Endothelial cell (in vitro differentiated cells): ENCODE measurements around the gene CTNNA3. TPM values are rescaled to one million over a fixed set of nuclear protein-coding genes. Genes with fewer than 3 reads are reported as not detected.

ENCODE experiments used
- DNase-seq: peaks from one replicate; pipeline ENCODE4 v3.0.0; 2021; ENCODE audit warnings: low spot score
- H3K27ac Mint-ChIP-seq: one replicate; pipeline ENCODE4 v1.8.0; 2021; ENCODE audit warnings: mixed read lengths, inconsistent platforms; ENCODE audit not compliant: unreplicated experiment
- H3K27me3 Mint-ChIP-seq: one replicate; pipeline ENCODE4 v1.8.0; 2021; ENCODE audit warnings: mild to moderate bottlenecking, moderate library complexity, mixed read lengths, inconsistent platforms; ENCODE audit not compliant: unreplicated experiment
- H3K36me3 Mint-ChIP-seq: one replicate; pipeline ENCODE4 v1.8.0; 2021; ENCODE audit warnings: mild to moderate bottlenecking, low read depth, mixed read lengths, inconsistent platforms; ENCODE audit not compliant: unreplicated experiment
- H3K4me1 Mint-ChIP-seq: one replicate; pipeline ENCODE4 v1.8.0; 2021; ENCODE audit warnings: mild to moderate bottlenecking, mixed read lengths, inconsistent platforms; ENCODE audit not compliant: unreplicated experiment
- H3K4me3 Mint-ChIP-seq: one replicate; pipeline ENCODE4 v1.8.0; 2021; ENCODE audit warnings: mild to moderate bottlenecking, mixed read lengths, inconsistent platforms; ENCODE audit not compliant: unreplicated experiment
- H3K9me3 Mint-ChIP-seq: one replicate; pipeline ENCODE4 v1.8.0; 2021; ENCODE audit warnings: mixed read lengths, inconsistent platforms; ENCODE audit not compliant: unreplicated experiment
- total RNA-seq: library from RNA; stranded (reverse); fragmentation: NEBNext Ultra II Directional; extraction: Animal tissue kit (Norgen Biotek cat#: 25700); gene quantifications from one replicate; pipeline ENCODE4 v1.2.1, GENCODE V29; 2021; ENCODE audit not compliant: unreplicated experiment
- TF ChIP-seq, protein P1 (sequence below): fragments of 200-600 bp; sonication (generic); IDR thresholded peaks from one replicate; pipeline ENCODE4 v1.5.0; 2021; ENCODE audit warnings: antibody characterized with exemption; ENCODE audit not compliant: unreplicated experiment

CTNNA3 gene
- total RNA-seq, 1 donor from 2014 or later, result 2.3 TPM

- H3K36me3 Mint-ChIP-seq, result no peaks in the 10 kb centered on the region
- no peak overlapping the region for H3K4me3 Mint-ChIP-seq
- no peaks in the 10 kb centered on the region for H3K9me3 Mint-ChIP-seq
- no peak overlapping the region for H3K27ac Mint-ChIP-seq
- H3K27me3 Mint-ChIP-seq, result no peaks in the 10 kb centered on the region
- DNase-seq, result no peak
- TF ChIP-seq, protein P1, sequence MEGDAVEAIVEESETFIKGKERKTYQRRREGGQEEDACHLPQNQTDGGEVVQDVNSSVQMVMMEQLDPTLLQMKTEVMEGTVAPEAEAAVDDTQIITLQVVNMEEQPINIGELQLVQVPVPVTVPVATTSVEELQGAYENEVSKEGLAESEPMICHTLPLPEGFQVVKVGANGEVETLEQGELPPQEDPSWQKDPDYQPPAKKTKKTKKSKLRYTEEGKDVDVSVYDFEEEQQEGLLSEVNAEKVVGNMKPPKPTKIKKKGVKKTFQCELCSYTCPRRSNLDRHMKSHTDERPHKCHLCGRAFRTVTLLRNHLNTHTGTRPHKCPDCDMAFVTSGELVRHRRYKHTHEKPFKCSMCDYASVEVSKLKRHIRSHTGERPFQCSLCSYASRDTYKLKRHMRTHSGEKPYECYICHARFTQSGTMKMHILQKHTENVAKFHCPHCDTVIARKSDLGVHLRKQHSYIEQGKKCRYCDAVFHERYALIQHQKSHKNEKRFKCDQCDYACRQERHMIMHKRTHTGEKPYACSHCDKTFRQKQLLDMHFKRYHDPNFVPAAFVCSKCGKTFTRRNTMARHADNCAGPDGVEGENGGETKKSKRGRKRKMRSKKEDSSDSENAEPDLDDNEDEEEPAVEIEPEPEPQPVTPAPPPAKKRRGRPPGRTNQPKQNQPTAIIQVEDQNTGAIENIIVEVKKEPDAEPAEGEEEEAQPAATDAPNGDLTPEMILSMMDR, result no peak
- H3K4me1 Mint-ChIP-seq, result peaks cover 12% of the 10 kb centered on the region
Observed at GRCh38 chr10:65911151-65911835, 1784.7 kb downstream of the CTNNA3 start.

- no peaks in the 10 kb centered on the region for H3K9me3 Mint-ChIP-seq
- H3K4me3 Mint-ChIP-seq, result no peak overlapping the region
- H3K27ac Mint-ChIP-seq, result no peak overlapping the region
- no peaks in the 10 kb centered on the region for H3K27me3 Mint-ChIP-seq
- peaks cover 12% of the 10 kb centered on the region for H3K4me1 Mint-ChIP-seq
- DNase-seq, result no peak
- no peaks in the 10 kb centered on the region for H3K36me3 Mint-ChIP-seq
- TF ChIP-seq, protein P1, result no peak
Observed at GRCh38 chr10:65910209-65910608, 1785.8 kb downstream of the CTNNA3 start.

DNA sequence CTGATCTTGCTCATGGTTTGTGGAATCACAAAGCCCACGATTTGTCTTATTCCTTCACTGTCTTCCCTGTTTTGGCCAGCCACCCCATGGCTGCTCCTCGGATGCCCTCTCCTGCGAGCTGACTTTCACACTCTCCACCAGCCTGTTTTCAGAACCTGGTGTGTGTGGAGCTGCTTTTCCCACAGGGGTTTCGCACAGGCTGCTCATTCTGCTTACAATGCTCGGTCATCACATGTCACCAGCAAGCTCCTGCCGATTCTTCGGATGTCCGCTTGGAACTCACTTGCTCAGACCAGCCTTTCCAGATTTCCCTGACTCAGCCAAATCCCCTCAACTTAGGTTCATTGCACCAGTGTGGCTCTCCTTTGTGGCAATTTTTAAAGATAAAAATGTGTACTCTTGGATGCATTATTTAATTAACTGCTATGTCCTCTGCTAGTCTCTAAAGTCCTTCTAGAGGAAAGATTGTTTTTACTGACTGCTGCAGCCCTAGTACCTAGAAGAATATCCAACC lies 1788.7 kb downstream of the CTNNA3 start:
- Mint-ChIP-seq H3K27me3 (no peaks in the 10 kb centered on the region), H3K36me3 (no peaks in the 10 kb centered on the region), H3K4me3 (no peak overlapping the region), H3K9me3 (no peaks in the 10 kb centered on the region), H3K4me1 (peaks cover 12% of the 10 kb centered on the region), H3K27ac (no peak overlapping the region)
- TF ChIP-seq, protein P1, result no peak
- no peak for DNase-seq

GRCh38 chr10:65903620-65904019 lies 1792.4 kb downstream of the CTNNA3 start:
- Mint-ChIP-seq H3K27me3 (no peaks in the 10 kb centered on the region), H3K4me3 (no peak overlapping the region), H3K4me1 (no peaks in the 10 kb centered on the region), H3K9me3 (no peaks in the 10 kb centered on the region), H3K27ac (no peak overlapping the region), H3K36me3 (no peaks in the 10 kb centered on the region)
- DNase-seq, result no peak
- TF ChIP-seq, protein P1, result no peak

- Mint-ChIP-seq H3K36me3 (no peaks in the 10 kb centered on the region), H3K9me3 (no peaks in the 10 kb centered on the region), H3K4me3 (no peak overlapping the region), H3K27me3 (no peaks in the 10 kb centered on the region), H3K4me1 (peaks cover 12% of the 10 kb centered on the region), H3K27ac (no peak overlapping the region)
- TF ChIP-seq, protein P1, result no peak
- no peak for DNase-seq
Observed at GRCh38 chr10:65900271-65900670, 1795.7 kb downstream of the CTNNA3 start.
